ENCODE data around the gene XKR8.

GRCh38 chr1:27961646-27962221, 2.0 kb downstream of the XKR8 start:
- TF ChIP-seq CTCF (IDR thresholded peaks at IDR 0.05) (no peak), POLR2A (IDR thresholded peaks at IDR 0.05) (no peak)

Measured in adrenal gland (tissue), 5 donors.